ENCODE results near the gene CAVIN3. TPM values are rescaled to one million over a fixed set of nuclear protein-coding genes. Genes with fewer than 3 reads are reported as not detected.

Gene CAVIN3
- total and polyA plus RNA-seq, 12 donors, result 39.3 to 186 (median 47.8) TPM

DNA sequence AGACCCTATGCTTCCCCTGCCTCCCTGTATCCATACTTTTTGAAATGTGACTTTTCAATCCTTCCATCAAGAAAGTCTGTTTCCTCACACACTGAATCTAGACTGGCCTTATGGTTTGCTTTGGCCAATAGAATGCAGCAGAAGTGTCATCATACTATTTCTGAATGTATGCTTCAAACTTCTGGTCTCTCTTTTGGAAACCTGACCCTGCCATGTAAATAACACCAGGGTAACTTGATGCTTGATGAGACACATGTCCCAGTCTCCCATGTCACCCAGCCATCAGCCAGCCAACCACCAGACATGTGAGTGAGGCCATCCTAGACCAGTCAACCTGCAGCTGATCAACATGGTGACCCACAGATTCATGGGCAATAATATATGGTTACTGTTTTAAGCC is 29.7 kb upstream of the CAVIN3 start:
- H3K27ac ChIP-seq, result no peak overlapping the region
- H3K9me3 ChIP-seq, result no peaks in the 10 kb centered on the region
- ATAC-seq, result no peak
- no peak overlapping the region for H3K4me3 ChIP-seq
- H3K4me1 ChIP-seq, result peaks cover 0 to 7% (median 0%) of the 10 kb centered on the region in 9 donors
- TF ChIP-seq, protein P1, sequence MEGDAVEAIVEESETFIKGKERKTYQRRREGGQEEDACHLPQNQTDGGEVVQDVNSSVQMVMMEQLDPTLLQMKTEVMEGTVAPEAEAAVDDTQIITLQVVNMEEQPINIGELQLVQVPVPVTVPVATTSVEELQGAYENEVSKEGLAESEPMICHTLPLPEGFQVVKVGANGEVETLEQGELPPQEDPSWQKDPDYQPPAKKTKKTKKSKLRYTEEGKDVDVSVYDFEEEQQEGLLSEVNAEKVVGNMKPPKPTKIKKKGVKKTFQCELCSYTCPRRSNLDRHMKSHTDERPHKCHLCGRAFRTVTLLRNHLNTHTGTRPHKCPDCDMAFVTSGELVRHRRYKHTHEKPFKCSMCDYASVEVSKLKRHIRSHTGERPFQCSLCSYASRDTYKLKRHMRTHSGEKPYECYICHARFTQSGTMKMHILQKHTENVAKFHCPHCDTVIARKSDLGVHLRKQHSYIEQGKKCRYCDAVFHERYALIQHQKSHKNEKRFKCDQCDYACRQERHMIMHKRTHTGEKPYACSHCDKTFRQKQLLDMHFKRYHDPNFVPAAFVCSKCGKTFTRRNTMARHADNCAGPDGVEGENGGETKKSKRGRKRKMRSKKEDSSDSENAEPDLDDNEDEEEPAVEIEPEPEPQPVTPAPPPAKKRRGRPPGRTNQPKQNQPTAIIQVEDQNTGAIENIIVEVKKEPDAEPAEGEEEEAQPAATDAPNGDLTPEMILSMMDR (IDR thresholded peaks at IDR 0.05), result no peak
- no peak for DNase-seq
- intact Hi-C loops (cut with DNase I), result loop anchor here (5.0 to 10.0 kb wide), 9 partner anchors 33 to 328 kb away; partner anchors contain the start of gene CCKBR (in 2 of the 10)
- no peaks in the 10 kb centered on the region for H3K27me3 ChIP-seq
- no peaks in the 10 kb centered on the region for H3K36me3 ChIP-seq

DNA sequence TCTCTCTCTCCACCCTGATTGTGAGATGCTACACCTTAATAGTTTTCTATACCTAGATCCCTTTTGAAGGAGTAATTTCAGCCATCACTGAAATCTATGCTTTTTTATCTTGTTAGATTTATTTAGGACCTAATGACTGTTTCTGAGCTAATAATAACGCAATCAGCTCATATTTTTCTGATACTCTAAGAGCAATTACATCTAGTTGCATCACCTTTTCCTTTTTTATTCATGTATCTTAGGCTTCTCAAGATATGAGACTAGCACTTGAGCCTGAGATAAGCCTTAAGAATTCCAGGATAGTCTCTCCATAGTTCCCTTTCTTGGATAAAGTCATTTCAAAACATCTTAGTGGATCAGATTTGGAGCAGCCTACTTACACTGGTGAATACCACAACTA is 25.1 kb upstream of the CAVIN3 start:
- intact Hi-C loops (cut with DNase I), result no loop called here

DNA sequence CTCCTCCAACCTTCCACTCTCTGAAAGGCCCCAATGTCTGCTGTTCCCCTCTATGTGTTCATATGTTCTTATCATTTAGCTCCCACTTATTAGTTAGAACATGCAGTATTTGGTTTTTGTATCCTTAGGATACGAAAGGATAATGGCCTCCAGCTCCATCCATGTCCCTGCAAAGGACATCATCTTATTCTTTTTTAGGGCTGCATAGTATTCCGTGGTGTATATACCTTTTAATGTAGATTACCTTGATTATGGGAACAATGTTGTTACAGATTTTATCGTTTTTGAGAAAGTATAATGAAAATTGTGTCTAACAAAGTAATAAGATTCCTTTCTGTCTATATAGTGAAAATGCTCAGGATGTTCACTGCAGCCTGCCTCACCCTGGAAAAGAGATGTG is 16.0 kb upstream of the CAVIN3 start:
- TF ChIP-seq, protein P1 (IDR thresholded peaks at IDR 0.05), result no peak
- Histone ChIP-seq H3K27ac (no peak overlapping the region), H3K36me3 (peaks cover 0 to 24% (median 0%) of the 10 kb centered on the region in 9 donors), H3K4me1 (peaks cover 0 to 18% (median 9%) of the 10 kb centered on the region in 9 donors), H3K27me3 (no peaks in the 10 kb centered on the region), H3K4me3 (no peak overlapping the region), H3K9me3 (no peaks in the 10 kb centered on the region)
- 88 to 90% methylated on average over 3 of the region's 3 CpGs for WGBS, 2 donors
- ATAC-seq (no peak), DNase-seq (no peak)
- intact Hi-C loops (cut with DNase I), result no loop called here

More for the DNA sequence above, 25.1 kb upstream of the CAVIN3 start:
- ATAC-seq (no peak), DNase-seq (no peak)
- Histone ChIP-seq H3K27me3 (no peaks in the 10 kb centered on the region), H3K36me3 (no peaks in the 10 kb centered on the region), H3K9me3 (no peaks in the 10 kb centered on the region), H3K27ac (no peak overlapping the region), H3K4me3 (no peak overlapping the region), H3K4me1 (no peaks in the 10 kb centered on the region)
- WGBS, 2 donors, result 94 to 98% methylated on average over 1 of the region's 1 CpG
- TF ChIP-seq, protein P1 (IDR thresholded peaks at IDR 0.05), result no peak

DNA sequence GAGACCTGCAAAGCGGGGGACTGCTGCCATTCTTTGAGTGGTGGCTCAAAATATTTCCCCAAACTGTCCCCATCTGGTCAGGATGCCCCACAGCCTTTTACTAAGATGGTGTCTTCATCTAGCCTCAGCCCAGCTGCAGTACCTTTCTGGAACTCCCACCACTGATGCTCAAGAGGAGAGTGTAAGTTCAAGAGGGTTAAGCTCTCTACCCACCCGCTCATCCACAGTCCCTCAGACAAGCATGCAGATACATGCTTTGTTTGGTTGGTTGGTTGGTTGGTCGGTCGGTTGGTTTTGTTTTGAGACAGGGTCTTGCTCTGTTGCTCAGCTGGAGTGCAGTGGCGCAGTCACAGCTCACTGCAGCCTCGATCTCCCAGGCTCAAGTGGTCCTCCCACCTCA is 14.5 kb upstream of the CAVIN3 start:
- WGBS, 2 donors, result 96% methylated on average over 6 of the region's 6 CpGs
- Histone ChIP-seq H3K4me1 (peaks cover 0 to 18% (median 9%) of the 10 kb centered on the region in 9 donors), H3K4me3 (no peak overlapping the region), H3K9me3 (no peaks in the 10 kb centered on the region), H3K27ac (no peak overlapping the region), H3K27me3 (no peaks in the 10 kb centered on the region), H3K36me3 (peaks cover 0 to 24% (median 0%) of the 10 kb centered on the region in 9 donors)
- ATAC-seq, result no peak
- TF ChIP-seq, protein P1 (IDR thresholded peaks at IDR 0.05), result no peak
- no peak for DNase-seq
- intact Hi-C loops (cut with DNase I), result no loop called here
